HFF-Myc (cell line): Measurements from ENCODE around the gene PAX2.

Experiments
- DNase-seq: peaks from one replicate; pipeline ENCODE4 v3.0.0-alpha.2; 2011; ENCODE audit warnings: low read depth; ENCODE audit errors: extremely low read depth
- H3K4me3 ChIP-seq: replicated peaks from 2 replicates; pipeline ENCODE4 v1.5.1; 2011; ENCODE audit warnings: low read depth, mild to moderate bottlenecking, control low read depth, low read length
- TF ChIP-seq, protein P1 (sequence below): IDR thresholded peaks from 2 replicates; pipeline ENCODE4 v1.5.1; 2012; ENCODE audit warnings: mild to moderate bottlenecking, low read depth, low read length, control low read depth; ENCODE audit errors: missing control alignments

PAX2 gene

GRCh38 chr10:100829933-100830727 lies 84.7 kb downstream of the PAX2 start:
- no peak for DNase-seq
- TF ChIP-seq, protein P1, sequence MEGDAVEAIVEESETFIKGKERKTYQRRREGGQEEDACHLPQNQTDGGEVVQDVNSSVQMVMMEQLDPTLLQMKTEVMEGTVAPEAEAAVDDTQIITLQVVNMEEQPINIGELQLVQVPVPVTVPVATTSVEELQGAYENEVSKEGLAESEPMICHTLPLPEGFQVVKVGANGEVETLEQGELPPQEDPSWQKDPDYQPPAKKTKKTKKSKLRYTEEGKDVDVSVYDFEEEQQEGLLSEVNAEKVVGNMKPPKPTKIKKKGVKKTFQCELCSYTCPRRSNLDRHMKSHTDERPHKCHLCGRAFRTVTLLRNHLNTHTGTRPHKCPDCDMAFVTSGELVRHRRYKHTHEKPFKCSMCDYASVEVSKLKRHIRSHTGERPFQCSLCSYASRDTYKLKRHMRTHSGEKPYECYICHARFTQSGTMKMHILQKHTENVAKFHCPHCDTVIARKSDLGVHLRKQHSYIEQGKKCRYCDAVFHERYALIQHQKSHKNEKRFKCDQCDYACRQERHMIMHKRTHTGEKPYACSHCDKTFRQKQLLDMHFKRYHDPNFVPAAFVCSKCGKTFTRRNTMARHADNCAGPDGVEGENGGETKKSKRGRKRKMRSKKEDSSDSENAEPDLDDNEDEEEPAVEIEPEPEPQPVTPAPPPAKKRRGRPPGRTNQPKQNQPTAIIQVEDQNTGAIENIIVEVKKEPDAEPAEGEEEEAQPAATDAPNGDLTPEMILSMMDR = no peak
- H3K4me3 ChIP-seq = no peak overlapping the region

GRCh38 chr10:100830728-100831111 lies 85.3 kb downstream of the PAX2 start:
- no peak for DNase-seq
- H3K4me3 ChIP-seq = no peak overlapping the region
- TF ChIP-seq, protein P1 = no peak

DNA sequence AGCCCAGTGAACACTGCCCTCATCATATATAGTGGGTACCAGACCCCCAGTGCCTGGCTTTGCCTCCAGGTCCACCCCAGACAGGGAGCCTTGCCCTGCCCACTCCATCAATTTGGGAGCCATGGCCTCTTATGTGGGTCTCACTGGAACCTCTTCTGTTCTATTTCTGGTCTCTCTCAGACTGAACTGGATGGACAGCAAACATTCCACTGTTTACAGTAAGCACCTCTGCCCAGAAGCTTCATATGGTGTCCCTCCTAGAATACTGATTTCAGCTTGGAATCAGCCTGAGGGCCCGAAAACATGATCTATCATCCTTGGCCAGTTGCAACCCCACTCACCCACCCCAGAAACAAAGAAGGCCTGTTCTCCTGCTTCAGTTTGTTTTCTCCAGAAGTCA lies 86.4 kb downstream of the PAX2 start:
- H3K4me3 ChIP-seq = no peak overlapping the region
- DNase-seq = no peak
- TF ChIP-seq, protein P1 = no peak

DNA sequence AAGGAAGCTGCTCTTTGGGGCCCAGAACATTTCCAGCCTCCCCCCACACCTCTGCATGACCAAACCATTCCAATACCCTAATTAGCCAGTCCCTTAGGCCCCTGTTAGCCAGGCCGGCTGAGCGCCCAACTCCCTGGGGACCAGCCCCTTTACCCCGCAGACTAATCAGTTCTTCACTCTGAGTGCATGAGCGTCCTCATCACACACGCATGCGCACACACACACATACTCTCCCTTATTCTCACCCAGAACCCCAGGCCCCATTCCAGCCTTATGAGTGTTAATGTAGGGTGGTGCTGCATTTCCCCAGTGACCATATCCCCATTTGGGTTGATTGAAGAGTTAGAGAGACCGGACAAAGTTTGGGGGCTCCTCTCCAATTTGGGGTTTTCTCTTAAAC lies 90.4 kb downstream of the PAX2 start:
- TF ChIP-seq, protein P1 = no peak
- no peak overlapping the region for H3K4me3 ChIP-seq
- DNase-seq = no peak

GRCh38 chr10:100836891-100837290 lies 91.5 kb downstream of the PAX2 start:
- H3K4me3 ChIP-seq = no peak overlapping the region
- no peak for DNase-seq
- TF ChIP-seq, protein P1 = no peak

- no peak overlapping the region for H3K4me3 ChIP-seq
- TF ChIP-seq, protein P1 = no peak
- no peak for DNase-seq
These were observed 91.9 kb downstream of the PAX2 start for GRCh38 chr10:100837300-100837699.

DNA sequence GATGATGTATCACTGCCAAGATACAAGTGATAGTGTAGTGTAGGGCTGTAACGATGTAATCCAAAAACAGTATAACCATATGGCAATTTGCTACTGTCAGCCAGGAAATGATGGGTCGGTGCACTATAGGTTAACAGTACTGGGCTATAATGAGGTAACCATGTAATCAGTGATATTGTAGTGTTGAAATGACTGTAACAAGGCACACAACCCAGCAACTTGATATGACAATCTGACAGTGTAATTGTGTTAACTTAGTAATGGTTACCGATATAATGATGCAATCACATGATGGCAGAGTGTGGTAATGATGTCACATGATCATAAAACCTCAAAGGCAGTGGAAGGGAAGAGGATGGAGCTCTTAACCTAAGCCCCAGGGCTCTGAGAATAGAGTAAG lies 93.6 kb downstream of the PAX2 start:
- DNase-seq = no peak
- H3K4me3 ChIP-seq = no peak overlapping the region
- TF ChIP-seq, protein P1 = no peak
